A549 (cell line): Measurements from ENCODE around the gene LCN12.

Source experiments
- BHLHE40 ChIP-seq: IDR thresholded peaks from 2 replicates; pipeline ENCODE4 v1.6.1; 2012; ENCODE audit warnings: low read depth, low read length, inconsistent platforms
- POLR2A ChIP-seq: IDR thresholded peaks from 2 replicates; pipeline ENCODE4 v1.6.1; 2012; ENCODE audit warnings: mild to moderate bottlenecking, low read length
- RAD21 ChIP-seq, 2 experiments: fragments of >200 bp in 1 of 2; sonication (Bioruptor Twin) in 1 of 2; formaldehyde crosslinking in 1 of 2; IDR thresholded peaks in 1 of 2; conservative IDR thresholded peaks in 1 of 2; 2 replicates in 1 of 2; 3 replicates in 1 of 2; pipeline ENCODE4 v1.6.1; 2012 to 2018; ENCODE audit warnings: inconsistent platforms in 1 of 2
- RNF2 ChIP-seq: fragments of 200-600 bp; sonication (generic); IDR thresholded peaks from 2 replicates; pipeline ENCODE4 v1.6.1; 2016; ENCODE audit warnings: low read depth, mild to moderate bottlenecking, antibody characterized with exemption, moderate library complexity, borderline replicate concordance
- TF ChIP-seq, protein P1 (sequence below): fragments of 200-600 bp; sonication (generic); IDR thresholded peaks from 2 replicates; pipeline ENCODE4 v1.6.1; 2016; ENCODE audit warnings: antibody characterized with exemption, mild to moderate bottlenecking, moderate library complexity

DNA sequence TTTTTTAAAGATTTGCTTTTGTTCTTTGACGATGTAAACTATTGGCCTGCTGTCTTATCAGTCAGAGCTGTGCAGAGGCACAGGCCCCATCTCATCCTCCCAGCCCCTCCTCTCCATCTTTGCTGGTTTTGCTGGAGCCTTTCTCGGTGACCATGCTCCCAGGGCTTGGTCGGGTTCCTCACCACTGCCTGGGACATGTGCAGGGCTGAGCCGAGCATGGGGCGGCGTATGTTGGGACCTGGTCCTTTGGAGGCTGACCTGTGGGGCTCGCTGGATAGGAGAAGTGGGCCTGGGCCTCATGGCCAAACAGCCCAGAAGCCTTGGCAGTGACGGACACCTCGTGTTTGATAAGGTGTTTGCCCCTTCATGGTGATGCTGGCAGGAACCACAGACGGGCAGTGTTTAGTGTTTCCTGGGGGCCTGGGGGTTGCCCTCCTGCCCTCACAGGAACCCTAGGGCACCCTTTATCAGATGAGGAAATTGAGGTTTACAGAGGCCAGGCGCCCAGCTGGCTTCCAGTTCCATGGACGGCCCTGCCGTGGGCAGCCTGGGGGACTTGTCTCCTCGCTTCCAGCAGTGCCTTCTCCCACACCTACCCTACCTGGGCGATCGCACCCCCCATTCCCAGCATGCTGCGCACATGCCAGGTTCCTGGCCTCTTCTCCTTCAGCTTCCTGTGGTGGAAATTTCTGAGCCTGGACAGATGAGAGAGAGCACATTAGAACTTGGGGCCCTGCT lies 38.2 kb upstream of the LCN12 start:
- no peak for TF ChIP-seq BHLHE40
- TF ChIP-seq, protein P1, sequence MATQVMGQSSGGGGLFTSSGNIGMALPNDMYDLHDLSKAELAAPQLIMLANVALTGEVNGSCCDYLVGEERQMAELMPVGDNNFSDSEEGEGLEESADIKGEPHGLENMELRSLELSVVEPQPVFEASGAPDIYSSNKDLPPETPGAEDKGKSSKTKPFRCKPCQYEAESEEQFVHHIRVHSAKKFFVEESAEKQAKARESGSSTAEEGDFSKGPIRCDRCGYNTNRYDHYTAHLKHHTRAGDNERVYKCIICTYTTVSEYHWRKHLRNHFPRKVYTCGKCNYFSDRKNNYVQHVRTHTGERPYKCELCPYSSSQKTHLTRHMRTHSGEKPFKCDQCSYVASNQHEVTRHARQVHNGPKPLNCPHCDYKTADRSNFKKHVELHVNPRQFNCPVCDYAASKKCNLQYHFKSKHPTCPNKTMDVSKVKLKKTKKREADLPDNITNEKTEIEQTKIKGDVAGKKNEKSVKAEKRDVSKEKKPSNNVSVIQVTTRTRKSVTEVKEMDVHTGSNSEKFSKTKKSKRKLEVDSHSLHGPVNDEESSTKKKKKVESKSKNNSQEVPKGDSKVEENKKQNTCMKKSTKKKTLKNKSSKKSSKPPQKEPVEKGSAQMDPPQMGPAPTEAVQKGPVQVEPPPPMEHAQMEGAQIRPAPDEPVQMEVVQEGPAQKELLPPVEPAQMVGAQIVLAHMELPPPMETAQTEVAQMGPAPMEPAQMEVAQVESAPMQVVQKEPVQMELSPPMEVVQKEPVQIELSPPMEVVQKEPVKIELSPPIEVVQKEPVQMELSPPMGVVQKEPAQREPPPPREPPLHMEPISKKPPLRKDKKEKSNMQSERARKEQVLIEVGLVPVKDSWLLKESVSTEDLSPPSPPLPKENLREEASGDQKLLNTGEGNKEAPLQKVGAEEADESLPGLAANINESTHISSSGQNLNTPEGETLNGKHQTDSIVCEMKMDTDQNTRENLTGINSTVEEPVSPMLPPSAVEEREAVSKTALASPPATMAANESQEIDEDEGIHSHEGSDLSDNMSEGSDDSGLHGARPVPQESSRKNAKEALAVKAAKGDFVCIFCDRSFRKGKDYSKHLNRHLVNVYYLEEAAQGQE, result no peak
- no peak for TF ChIP-seq RNF2
- no peak for TF ChIP-seq RAD21 (conservative IDR thresholded peaks at IDR 0.05 in 1 of 2, IDR thresholded peaks at IDR 0.05 in 1 of 2)
- no peak for TF ChIP-seq POLR2A
